ENCODE data around the gene DRAP1.
"Not testable (repeated sequence)": the region's sequence is repeated elsewhere in the genome, so short reads cannot be mapped to it uniquely, and the experiment has no call there.

Gene DRAP1

GRCh38 chr11:65886826-65887722 lies 32.2 kb upstream of the DRAP1 start:
- DNase-seq = no peak

DNA sequence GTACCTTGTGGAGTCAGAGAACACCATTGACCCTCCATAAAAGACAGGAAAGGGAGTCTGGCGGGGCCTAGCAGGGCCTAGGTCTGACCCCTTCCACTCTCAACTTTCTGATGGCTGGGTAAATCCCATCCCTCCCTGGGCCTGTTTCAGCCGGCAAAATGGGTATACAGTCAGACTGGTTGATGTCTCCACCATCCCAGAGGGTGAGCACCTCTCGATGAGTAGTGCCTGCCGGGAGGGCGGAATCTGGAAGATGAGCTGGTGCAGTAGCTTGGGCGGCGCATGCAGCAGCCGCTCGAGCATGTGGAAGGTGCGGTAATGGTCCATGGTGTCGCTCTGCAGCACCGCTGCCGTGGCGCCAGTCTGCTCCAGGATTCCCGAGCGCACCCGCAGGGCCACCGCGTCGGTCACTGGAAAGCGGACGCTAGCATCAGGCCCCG lies 31.5 kb upstream of the DRAP1 start:
- DNase-seq = no peak

DNA sequence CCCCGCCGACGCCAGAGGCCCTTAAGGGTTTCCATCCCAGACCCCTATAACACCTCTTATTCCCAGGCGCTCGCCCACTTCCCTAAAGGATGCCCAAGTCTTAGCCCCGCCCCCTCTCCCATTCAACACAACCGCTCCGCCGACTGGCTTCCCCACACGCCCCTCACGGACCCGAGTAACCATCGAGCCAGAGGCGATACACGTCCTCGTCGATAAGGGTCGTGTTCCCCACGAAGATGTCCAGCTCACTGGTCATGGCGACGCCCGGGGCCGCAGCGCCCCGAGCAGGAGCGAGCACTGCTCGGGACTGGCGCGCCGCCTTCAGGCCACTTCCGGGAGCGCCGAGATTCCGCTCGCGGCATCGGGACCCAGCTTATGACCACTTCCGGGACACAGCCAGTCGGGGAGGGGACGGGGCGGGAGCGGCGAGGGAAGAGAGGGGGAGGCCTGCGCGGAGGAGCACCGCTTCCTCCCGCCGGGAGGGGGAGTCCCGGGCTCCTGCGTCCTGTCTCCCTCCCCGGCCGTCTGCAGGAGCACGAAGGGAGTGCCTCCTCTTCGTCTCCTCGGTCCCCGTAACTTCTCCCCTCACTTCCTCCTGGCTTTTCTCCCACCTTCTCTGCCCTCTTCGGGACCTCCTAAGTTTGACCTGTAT lies 30.9 kb upstream of the DRAP1 start, which contains the start of gene FIBP:
FIBP (minus strand) TSS at position 309 of the 652 bp plus-strand sequence; CDS start at position 256, 53 bp downstream.
- peak; percentile 62 for DNase-seq

GRCh38 chr11:65890324-65891218 lies 28.7 kb upstream of the DRAP1 start, which contains the start of gene CCDC85B:
CCDC85B (plus strand) TSS chr11:65890673; CDS start chr11:65890784, 111 bp downstream.
- peak; percentile 58 for DNase-seq

- no peak for DNase-seq
Observed at GRCh38 chr11:65891219-65892136, 27.7 kb upstream of the DRAP1 start.

GRCh38 chr11:65892137-65892540 lies 27.1 kb upstream of the DRAP1 start:
- not testable (repeated sequence) for DNase-seq

GRCh38 chr11:65892661-65893317 lies 26.4 kb upstream of the DRAP1 start:
- no peak for DNase-seq

DNA sequence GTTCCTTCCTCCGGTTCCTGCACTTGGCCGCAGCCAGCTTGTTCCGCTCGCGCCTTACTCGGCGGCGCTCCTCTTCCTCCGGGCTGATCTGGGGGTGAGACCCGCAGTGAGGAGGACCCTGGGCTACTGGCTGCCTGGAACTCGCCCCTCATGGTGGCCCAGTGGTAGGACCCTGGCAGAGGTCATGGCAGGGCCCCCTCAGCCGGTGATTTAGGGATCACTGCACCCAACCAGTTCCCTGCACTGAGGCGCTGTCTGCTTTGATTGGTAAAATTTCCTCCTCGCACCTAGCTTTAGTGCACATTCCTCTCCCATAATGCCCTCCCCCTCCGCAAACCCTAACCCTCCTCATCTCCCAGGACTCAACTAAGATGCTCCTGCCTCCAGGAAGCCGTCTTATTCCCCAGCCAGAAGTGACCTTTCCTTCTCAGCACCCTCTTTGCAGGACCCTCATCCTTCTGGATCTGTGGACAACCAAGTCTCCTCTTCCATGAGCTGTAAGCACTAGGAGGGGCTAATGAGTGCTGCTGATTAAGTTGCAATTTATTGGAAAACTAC lies 25.1 kb upstream of the DRAP1 start:
- DNase-seq = no peak

DNA sequence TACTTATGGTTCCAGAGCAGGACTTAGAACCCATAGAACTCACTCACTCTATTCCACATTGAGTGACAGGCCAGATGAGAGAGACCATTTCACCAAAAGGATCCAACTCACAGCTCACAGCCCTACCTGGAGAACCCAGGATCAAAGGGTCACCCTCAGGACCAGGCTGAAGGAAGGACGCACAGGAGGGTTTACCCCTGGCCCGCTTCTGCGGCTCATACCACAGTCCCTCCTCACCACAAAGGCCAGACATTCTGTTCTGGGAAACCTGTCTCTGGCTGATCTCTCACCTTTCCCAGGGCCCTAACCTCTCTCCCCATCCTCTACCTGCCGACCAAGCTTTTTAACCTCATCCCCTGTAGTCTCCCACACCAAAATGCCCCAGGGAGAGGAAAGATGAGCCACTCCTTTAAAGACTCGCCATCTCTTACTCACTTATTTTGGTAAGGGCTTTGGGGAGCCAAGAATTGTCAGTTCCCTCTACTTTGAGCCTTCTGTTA lies 23.7 kb upstream of the DRAP1 start:
- no peak for DNase-seq

- DNase-seq = no peak
Observed at GRCh38 chr11:65896034-65896999, 22.9 kb upstream of the DRAP1 start.

DNA sequence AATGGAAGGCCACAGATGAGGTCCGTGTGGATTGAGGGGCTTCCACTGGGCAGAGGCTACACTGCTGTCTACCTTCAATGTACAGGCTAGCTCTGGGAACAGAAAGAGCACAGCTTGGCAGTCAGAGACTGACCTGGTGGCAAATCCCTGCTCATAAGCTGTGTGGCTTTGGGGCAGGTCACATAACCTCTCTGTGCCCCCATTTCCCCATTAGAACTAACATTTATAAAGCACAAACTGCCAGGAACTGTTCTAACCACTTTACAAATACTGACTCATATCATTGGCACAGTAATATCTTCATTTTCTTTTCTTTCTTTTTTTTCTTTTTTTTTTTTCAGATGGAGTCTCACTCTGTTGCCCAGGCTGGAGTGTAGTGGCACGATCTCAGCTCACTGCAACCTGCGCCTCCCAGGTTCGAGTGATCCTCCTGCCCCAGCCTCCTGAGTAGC lies 22.2 kb upstream of the DRAP1 start:
- DNase-seq = no peak

GRCh38 chr11:65898656-65899355 lies 20.4 kb upstream of the DRAP1 start:
- no peak for DNase-seq

- no peak for DNase-seq
Observed at GRCh38 chr11:65899356-65900124, 19.7 kb upstream of the DRAP1 start.

- no peak for DNase-seq
Observed at GRCh38 chr11:65900125-65900898, 18.9 kb upstream of the DRAP1 start, which contains the start of gene FOSL1. FOSL1 (minus strand) TSS chr11:65900388; CDS start chr11:65900339, 49 bp downstream.

GRCh38 chr11:65900899-65901180 lies 18.4 kb upstream of the DRAP1 start:
- no peak for DNase-seq

DNA sequence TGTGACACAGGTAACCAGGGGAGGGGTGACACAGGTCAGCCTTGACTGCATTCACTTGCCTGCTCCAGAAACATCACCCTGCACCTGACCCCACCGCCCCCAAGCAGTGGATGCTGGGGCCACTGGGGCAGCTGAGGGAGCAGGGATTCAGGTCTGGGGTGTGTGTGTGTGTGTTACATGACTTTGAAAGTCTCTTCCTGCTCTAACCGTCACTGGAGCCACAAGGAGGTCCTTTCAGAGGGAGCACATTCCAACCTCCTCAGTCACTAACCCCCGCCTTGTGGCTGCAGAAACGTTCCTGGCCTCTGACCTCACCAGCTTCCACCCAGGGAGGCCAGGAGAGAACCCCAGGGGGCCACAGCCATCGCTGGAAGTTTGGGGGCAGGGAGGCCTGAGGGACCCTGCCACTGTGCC lies 16.2 kb upstream of the DRAP1 start:
- DNase-seq = no peak

GRCh38 chr11:65903715-65904114 lies 15.5 kb upstream of the DRAP1 start:
- no peak for DNase-seq
